CD4-positive, alpha-beta T cell (primary cell): ENCODE data around the gene LSAMP. TPM values are rescaled to one million over a fixed set of nuclear protein-coding genes. Genes with fewer than 3 reads are reported as not detected.

Experiments used
- ATAC-seq: fragments of 200-7000 bp; cut with Tn5 transposase; one replicate; pipeline ENCODE4 v1.10.0; 2022; ENCODE audit warnings: mild to moderate bottlenecking; ENCODE audit not compliant: poor library complexity
- CTCF ChIA-PET: fragments of 350-600 bp; sonication (Branson Sonifier 250); formaldehyde crosslinking; loops from one replicate; lab custom pipeline; 2021; ENCODE audit warnings: antibody characterized with exemption, inconsistent platforms; lab: Charles Lee
- POLR2A ChIA-PET: fragments of 350-600 bp; sonication (Branson Sonifier 250); formaldehyde crosslinking; loops from one replicate; lab custom pipeline; 2021; ENCODE audit warnings: antibody characterized with exemption, inconsistent platforms; lab: Charles Lee
- DNase-seq, 14 experiments: peaks; one replicate each; pipeline ENCODE4 v3.0.0-alpha.2; 2013 to 2020; ENCODE audit warnings: mixed read lengths in 2 of 14
- H3K27ac ChIP-seq, 2 donors: one replicate each; pipeline versions ENCODE4 v1.5.1 to v1.7.0; 2013; ENCODE audit warnings: low read length in 2 of 2, low read depth in 1 of 2, mild to moderate bottlenecking in 1 of 2
- H3K27me3 ChIP-seq, 2 experiments: 1 replicate in 1 of 2; 2 replicates in 1 of 2; pipeline versions ENCODE4 v1.6.1 to v1.7.0; 2013; ENCODE audit warnings: low read length in 2 of 2, control low read depth in 1 of 2, mild to moderate bottlenecking in 1 of 2, moderate library complexity in 1 of 2; ENCODE audit not compliant: insufficient read depth in 2 of 2, control insufficient read depth in 1 of 2
- H3K36me3 ChIP-seq: one replicate; pipeline ENCODE4 v1.6.1; 2013; ENCODE audit warnings: low read length, control low read depth; ENCODE audit not compliant: insufficient read depth
- H3K4me1 ChIP-seq: one replicate; pipeline ENCODE4 v1.6.1; 2013; ENCODE audit warnings: low read length, control low read depth; ENCODE audit not compliant: insufficient read depth
- H3K4me3 ChIP-seq: one replicate; pipeline ENCODE4 v1.5.1; 2013; ENCODE audit warnings: mild to moderate bottlenecking, low read length, moderate library complexity
- H3K9me3 ChIP-seq, 2 experiments: 1 replicate in 1 of 2; 2 replicates in 1 of 2; pipeline versions ENCODE4 v1.6.1 to v1.7.0; 2013; ENCODE audit warnings: low read length in 2 of 2, mild to moderate bottlenecking in 2 of 2, control low read depth in 1 of 2, moderate library complexity in 1 of 2; ENCODE audit not compliant: control insufficient read depth in 1 of 2, insufficient read depth in 1 of 2
- H3K27ac Mint-ChIP-seq: one replicate; pipeline ENCODE4 v1.8.0; 2020; ENCODE audit warnings: mixed read lengths
- H3K27me3 Mint-ChIP-seq: one replicate; pipeline ENCODE4 v1.8.0; 2021; ENCODE audit warnings: mixed read lengths
- H3K36me3 Mint-ChIP-seq: one replicate; pipeline ENCODE4 v1.8.0; 2021; ENCODE audit warnings: low read depth, mixed read lengths
- H3K4me1 Mint-ChIP-seq: one replicate; pipeline ENCODE4 v1.8.0; 2021; ENCODE audit warnings: low read depth, mixed read lengths
- H3K4me3 Mint-ChIP-seq: one replicate; pipeline ENCODE4 v1.8.0; 2020; ENCODE audit warnings: mild to moderate bottlenecking, mixed read lengths
- H3K9me3 Mint-ChIP-seq: one replicate; pipeline ENCODE4 v1.8.0; 2020; ENCODE audit warnings: mixed read lengths
- CTCF ChIP-seq: fragments of 200-600 bp; IDR thresholded peaks from one replicate; pipeline ENCODE4 v1.8.0; 2022; ENCODE audit warnings: antibody characterized with exemption, mild to moderate bottlenecking
- intact Hi-C, 2 experiments: fragments of 100-400 bp; cut with DNase I in 1 of 2; cut with micrococcal nuclease in 1 of 2; formaldehyde crosslinking; loops; one replicate each; pipeline versions ENCODE4 v1.15.1 to v1.9.0; 2023 to 2025; cut with DNase I, micrococcal nuclease
- total RNA-seq, 174 experiments: library from RNA in 2 of 174; stranded (reverse) in 2 of 174; gene quantifications; one replicate each; pipeline ENCODE4 v1.2.3 and lab custom pipeline; 2021 to 2026

The LSAMP gene
- total RNA-seq, 2 experiments from 2014 or later = not detected

- CTCF ChIA-PET = no interaction called here
- H3K27me3 Mint-ChIP-seq = no peaks in the 10 kb centered on the region
- H3K9me3 ChIP-seq = no peaks in the 10 kb centered on the region
These were observed 454.6 kb downstream of the LSAMP start for GRCh38 chr3:115990669-115991068.

GRCh38 chr3:115989684-115990421, 455.4 kb downstream of the LSAMP start:
- ChIA-PET POLR2A (no interaction called here), CTCF (no interaction called here)
- Histone ChIP-seq H3K4me3 (no peak overlapping the region), H3K27ac (no peak overlapping the region), H3K4me1 (no peaks in the 10 kb centered on the region), H3K27me3 (no peaks in the 10 kb centered on the region), H3K36me3 (no peaks in the 10 kb centered on the region), H3K9me3 (no peaks in the 10 kb centered on the region)
- no peak for ATAC-seq
- DNase-seq = no peak
- H3K27ac Mint-ChIP-seq = no peak overlapping the region
- H3K36me3 Mint-ChIP-seq = no peaks in the 10 kb centered on the region
- TF ChIP-seq CTCF = no peak
- H3K9me3 Mint-ChIP-seq = no peaks in the 10 kb centered on the region
- no peak overlapping the region for H3K4me3 Mint-ChIP-seq
- H3K27me3 Mint-ChIP-seq = no peaks in the 10 kb centered on the region
- intact Hi-C loops = no loop called here
- H3K4me1 Mint-ChIP-seq = no peaks in the 10 kb centered on the region

More at GRCh38 chr3:115990669-115991068, 454.6 kb downstream of the LSAMP start:
- Mint-ChIP-seq H3K4me1 (no peaks in the 10 kb centered on the region), H3K27ac (no peak overlapping the region), H3K9me3 (no peaks in the 10 kb centered on the region), H3K4me3 (no peak overlapping the region), H3K36me3 (no peaks in the 10 kb centered on the region)
- Histone ChIP-seq H3K27me3 (no peaks in the 10 kb centered on the region), H3K4me3 (no peak overlapping the region), H3K36me3 (no peaks in the 10 kb centered on the region), H3K4me1 (no peaks in the 10 kb centered on the region), H3K27ac (no peak overlapping the region)
- ATAC-seq (no peak), DNase-seq (no peak)
- intact Hi-C loops = no loop called here
- no peak for TF ChIP-seq CTCF
- POLR2A ChIA-PET = no interaction called here

GRCh38 chr3:115986555-115987207, 458.6 kb downstream of the LSAMP start:
- no peaks in the 10 kb centered on the region for H3K9me3 Mint-ChIP-seq
- no peak overlapping the region for H3K4me3 Mint-ChIP-seq
- Histone ChIP-seq H3K36me3 (no peaks in the 10 kb centered on the region), H3K27me3 (no peaks in the 10 kb centered on the region), H3K27ac (no peak overlapping the region), H3K4me3 (no peak overlapping the region), H3K9me3 (peaks cover 0 to 3% of the 10 kb centered on the region in 2 experiments), H3K4me1 (no peaks in the 10 kb centered on the region)
- ChIA-PET CTCF (no interaction called here), POLR2A (no interaction called here)
- intact Hi-C loops = no loop called here
- H3K36me3 Mint-ChIP-seq = no peaks in the 10 kb centered on the region
- DNase-seq (no peak), ATAC-seq (no peak)
- H3K4me1 Mint-ChIP-seq = no peaks in the 10 kb centered on the region
- no peaks in the 10 kb centered on the region for H3K27me3 Mint-ChIP-seq
- no peak for TF ChIP-seq CTCF
- no peak overlapping the region for H3K27ac Mint-ChIP-seq
